ENCODE results near the gene BGN. TPM values are rescaled to one million over a fixed set of nuclear protein-coding genes. Genes with fewer than 3 reads are reported as not detected.

The BGN gene
- total RNA-seq, 1 donor from 2014 or later, result 0.56 TPM

DNA sequence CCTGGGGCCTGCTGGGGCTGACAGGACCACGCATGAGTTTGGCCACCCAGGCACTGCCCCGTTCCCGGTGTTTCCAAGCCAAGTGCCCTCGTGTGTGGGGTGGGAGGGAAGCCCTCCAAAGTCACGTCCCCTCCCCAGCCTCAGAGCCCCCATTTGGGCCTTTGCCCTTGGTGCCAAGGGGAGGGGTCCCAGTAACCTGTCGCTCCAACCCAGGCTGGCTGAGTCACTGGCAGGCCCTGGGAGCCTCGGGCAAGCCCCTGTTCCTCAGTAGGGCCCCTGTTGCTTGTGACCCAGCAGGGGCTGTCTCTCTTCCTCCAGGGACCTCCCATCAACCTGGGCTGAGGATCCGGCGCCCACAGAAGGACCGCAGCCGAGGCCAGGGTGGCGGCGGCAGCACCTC, 13.7 kb upstream of the BGN start:
- Mint-ChIP-seq H3K9me3 (ENCODE audit: unreplicated experiment) (peaks cover under 1% of the 10 kb centered on the region), H3K36me3 (ENCODE audit: unreplicated experiment) (no peaks in the 10 kb centered on the region), H3K27me3 (ENCODE audit: unreplicated experiment) (peaks cover under 1% of the 10 kb centered on the region), H3K27ac (ENCODE audit: unreplicated experiment) (no peak overlapping the region), H3K4me1 (ENCODE audit: low read depth, unreplicated experiment) (peaks cover under 1% of the 10 kb centered on the region), H3K4me3 (ENCODE audit: unreplicated experiment) (no peak overlapping the region)
- TF ChIP-seq, protein P1, sequence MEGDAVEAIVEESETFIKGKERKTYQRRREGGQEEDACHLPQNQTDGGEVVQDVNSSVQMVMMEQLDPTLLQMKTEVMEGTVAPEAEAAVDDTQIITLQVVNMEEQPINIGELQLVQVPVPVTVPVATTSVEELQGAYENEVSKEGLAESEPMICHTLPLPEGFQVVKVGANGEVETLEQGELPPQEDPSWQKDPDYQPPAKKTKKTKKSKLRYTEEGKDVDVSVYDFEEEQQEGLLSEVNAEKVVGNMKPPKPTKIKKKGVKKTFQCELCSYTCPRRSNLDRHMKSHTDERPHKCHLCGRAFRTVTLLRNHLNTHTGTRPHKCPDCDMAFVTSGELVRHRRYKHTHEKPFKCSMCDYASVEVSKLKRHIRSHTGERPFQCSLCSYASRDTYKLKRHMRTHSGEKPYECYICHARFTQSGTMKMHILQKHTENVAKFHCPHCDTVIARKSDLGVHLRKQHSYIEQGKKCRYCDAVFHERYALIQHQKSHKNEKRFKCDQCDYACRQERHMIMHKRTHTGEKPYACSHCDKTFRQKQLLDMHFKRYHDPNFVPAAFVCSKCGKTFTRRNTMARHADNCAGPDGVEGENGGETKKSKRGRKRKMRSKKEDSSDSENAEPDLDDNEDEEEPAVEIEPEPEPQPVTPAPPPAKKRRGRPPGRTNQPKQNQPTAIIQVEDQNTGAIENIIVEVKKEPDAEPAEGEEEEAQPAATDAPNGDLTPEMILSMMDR (IDR thresholded peaks at IDR 0.05; ENCODE audit: partially characterized antibody, unreplicated experiment), result no peak
- DNase-seq, result no peak

DNA sequence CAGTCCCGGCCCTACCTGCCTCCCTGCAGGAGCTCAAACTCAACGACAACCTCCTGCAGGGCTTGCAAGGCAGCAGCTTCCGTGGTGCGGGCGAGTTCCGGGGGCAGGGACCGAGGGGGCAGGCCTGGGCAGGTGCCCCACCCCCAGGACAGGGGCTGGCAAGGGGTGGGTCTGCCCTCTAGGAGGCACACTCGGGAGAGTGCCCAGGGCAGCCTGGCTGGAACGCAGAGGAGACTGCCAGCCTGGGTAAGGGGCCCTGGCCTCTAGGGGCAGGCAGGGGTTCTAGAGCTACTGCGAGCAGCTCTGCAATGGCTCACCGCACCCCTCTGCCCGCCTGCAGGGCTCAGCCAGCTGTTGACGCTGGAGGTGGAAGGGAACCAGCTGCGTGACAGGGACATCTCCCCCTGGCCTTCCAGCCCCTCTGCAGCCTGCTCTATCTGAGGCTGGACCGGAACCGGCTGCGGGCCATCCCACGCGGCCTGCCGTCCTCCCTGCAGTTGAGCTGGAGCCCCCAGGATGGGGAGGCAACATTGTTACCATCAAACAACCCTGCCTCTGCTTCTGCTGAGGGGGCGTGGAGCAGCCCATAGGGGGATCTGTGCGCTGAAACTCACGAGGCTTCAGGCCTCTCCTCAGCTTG, 12.3 kb upstream of the BGN start:
- Mint-ChIP-seq H3K36me3 (ENCODE audit: unreplicated experiment) (no peaks in the 10 kb centered on the region), H3K4me1 (ENCODE audit: low read depth, unreplicated experiment) (no peaks in the 10 kb centered on the region), H3K27ac (ENCODE audit: unreplicated experiment) (no peak overlapping the region), H3K4me3 (ENCODE audit: unreplicated experiment) (no peak overlapping the region), H3K27me3 (ENCODE audit: unreplicated experiment) (no peaks in the 10 kb centered on the region), H3K9me3 (ENCODE audit: unreplicated experiment) (no peaks in the 10 kb centered on the region)
- no peak for DNase-seq
- TF ChIP-seq, protein P1 (IDR thresholded peaks at IDR 0.05; ENCODE audit: partially characterized antibody, unreplicated experiment), result no peak

DNA sequence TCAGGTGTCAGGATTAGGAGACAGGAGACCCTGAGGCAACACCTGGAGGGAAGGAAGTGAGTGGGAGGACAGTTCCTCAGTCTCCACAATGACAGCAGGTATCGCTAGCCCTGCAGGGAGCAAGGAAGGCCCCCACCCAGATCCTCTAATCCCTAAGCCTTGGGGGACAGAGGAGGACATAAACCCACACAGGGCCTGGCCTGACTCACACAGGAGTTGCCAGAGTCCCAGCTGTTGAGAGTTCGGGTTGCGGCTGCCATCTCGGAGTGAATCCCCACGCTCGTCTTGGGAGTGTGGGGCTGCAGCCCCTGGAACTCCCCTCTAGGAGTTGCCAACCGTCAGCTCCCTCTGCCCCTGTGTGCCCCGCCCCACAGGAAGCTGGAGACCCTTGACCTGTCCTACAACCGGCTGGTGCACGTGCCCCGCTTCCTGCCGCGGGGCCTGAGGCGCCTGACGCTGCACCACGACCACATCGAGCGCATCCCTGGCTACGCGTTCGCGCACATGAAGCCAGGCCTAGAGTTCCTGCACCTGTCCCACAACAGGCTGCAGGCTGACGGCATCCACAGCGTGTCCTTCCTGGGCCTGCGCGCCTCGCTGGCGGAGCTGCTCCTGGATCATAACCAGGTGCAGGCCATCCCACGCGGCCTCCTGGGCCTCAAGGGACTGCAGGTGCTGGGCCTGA, 9.2 kb upstream of the BGN start:
- H3K27ac Mint-ChIP-seq (ENCODE audit: unreplicated experiment), result no peak overlapping the region
- TF ChIP-seq, protein P1 (IDR thresholded peaks at IDR 0.05; ENCODE audit: partially characterized antibody, unreplicated experiment), result no peak

DNA sequence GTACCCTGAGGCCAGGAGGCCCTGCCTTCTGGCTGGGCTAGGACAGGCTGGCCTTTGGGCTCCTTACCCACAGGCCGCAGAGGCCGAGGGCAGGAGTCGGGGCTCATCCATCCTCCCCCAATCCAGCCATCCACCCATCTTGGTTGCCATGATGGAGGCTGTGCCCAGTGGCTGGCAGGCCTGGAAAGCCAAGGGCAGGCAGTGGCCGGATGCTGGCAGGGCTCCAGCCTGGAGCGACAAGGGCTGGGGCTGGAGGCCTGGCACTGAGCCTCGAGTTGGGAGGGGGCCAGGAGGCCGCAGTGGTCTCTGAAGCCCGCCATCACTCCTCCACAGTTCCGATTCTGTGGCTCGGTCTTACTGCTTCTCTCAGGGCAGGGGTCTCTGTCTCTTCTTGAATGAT, 8.6 kb upstream of the BGN start:
- DNase-seq, result no peak
- Mint-ChIP-seq H3K27me3 (ENCODE audit: unreplicated experiment) (no peaks in the 10 kb centered on the region), H3K9me3 (ENCODE audit: unreplicated experiment) (no peaks in the 10 kb centered on the region), H3K4me3 (ENCODE audit: unreplicated experiment) (no peak overlapping the region), H3K27ac (ENCODE audit: unreplicated experiment) (no peak overlapping the region), H3K36me3 (ENCODE audit: unreplicated experiment) (no peaks in the 10 kb centered on the region), H3K4me1 (ENCODE audit: low read depth, unreplicated experiment) (no peaks in the 10 kb centered on the region)
- TF ChIP-seq, protein P1 (IDR thresholded peaks at IDR 0.05; ENCODE audit: partially characterized antibody, unreplicated experiment), result no peak

More for the DNA sequence above, 9.2 kb upstream of the BGN start:
- no peaks in the 10 kb centered on the region for H3K27me3 Mint-ChIP-seq (ENCODE audit: unreplicated experiment)
- no peak for DNase-seq
- no peak overlapping the region for H3K4me3 Mint-ChIP-seq (ENCODE audit: unreplicated experiment)
- H3K9me3 Mint-ChIP-seq (ENCODE audit: unreplicated experiment), result no peaks in the 10 kb centered on the region
- H3K4me1 Mint-ChIP-seq (ENCODE audit: low read depth, unreplicated experiment), result no peaks in the 10 kb centered on the region
- H3K36me3 Mint-ChIP-seq (ENCODE audit: unreplicated experiment), result no peaks in the 10 kb centered on the region

DNA sequence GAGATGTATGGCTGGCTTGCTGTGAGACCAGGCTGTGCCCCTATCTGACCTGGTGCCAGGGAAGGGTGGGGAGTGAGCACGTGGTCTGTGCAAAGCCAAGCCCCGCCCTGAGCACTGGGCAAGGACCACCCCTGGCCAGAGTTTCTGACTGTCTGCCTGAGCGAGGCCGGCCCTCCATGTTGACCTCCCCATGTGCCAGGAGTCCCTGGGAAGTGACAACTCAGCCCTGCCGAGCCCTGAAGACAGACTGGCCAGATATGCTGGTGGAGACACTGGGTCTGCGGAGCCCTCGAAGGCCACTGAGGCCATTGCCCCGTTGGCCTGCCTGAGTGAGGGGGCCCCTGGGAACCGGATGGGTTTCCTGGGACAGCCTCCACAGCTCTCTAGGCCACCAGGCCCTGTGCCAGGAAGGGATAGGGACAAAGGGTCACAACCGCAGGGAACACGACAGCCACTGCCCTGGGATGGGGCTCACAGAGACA, 7.1 kb upstream of the BGN start:
- TF ChIP-seq, protein P1 (IDR thresholded peaks at IDR 0.05; ENCODE audit: partially characterized antibody, unreplicated experiment), result no peak
- Mint-ChIP-seq H3K27me3 (ENCODE audit: unreplicated experiment) (no peaks in the 10 kb centered on the region), H3K4me1 (ENCODE audit: low read depth, unreplicated experiment) (no peaks in the 10 kb centered on the region), H3K4me3 (ENCODE audit: unreplicated experiment) (no peak overlapping the region), H3K36me3 (ENCODE audit: unreplicated experiment) (no peaks in the 10 kb centered on the region), H3K9me3 (ENCODE audit: unreplicated experiment) (no peaks in the 10 kb centered on the region), H3K27ac (ENCODE audit: unreplicated experiment) (no peak overlapping the region)
- DNase-seq, result no peak

Data from glutamatergic neuron (in vitro differentiated cells).